T-helper 1 cell treated with Interleukin-12 subunit alpha and Interleukin-12 subunit beta and Interleukin-4 antibody, amounts not matched to agents 30 ng/mL and 1 ng/mL, for 36 hours (primary cell): ENCODE measurements around the gene PDE7B. TPM values are rescaled to one million over a fixed set of nuclear protein-coding genes. Genes with fewer than 3 reads are reported as not detected.
"Not testable (repeated sequence)": the region's sequence is repeated elsewhere in the genome, so short reads cannot be mapped to it uniquely, and the experiment has no call there.

Experiments
- intact Hi-C: fragments of 100-400 bp; cut with micrococcal nuclease; formaldehyde crosslinking; loops from one replicate; pipeline ENCODE4 v1.15.1; 2024
- total RNA-seq: library from RNA; stranded (reverse); gene quantifications from 2 replicates; pipeline ENCODE4 v1.2.3, GENCODE V29; 2022

Gene PDE7B
- total RNA-seq, 1 donor from 2014 or later = 7.1 TPM

GRCh38 chr6:136102991-136103688, 251.6 kb downstream of the PDE7B start:
- intact Hi-C loops = no loop called here

GRCh38 chr6:136103763-136104311, 252.3 kb downstream of the PDE7B start:
- intact Hi-C loops = no loop called here

- intact Hi-C loops = no loop called here
Observed at GRCh38 chr6:136104556-136104955, 253.1 kb downstream of the PDE7B start.

- intact Hi-C loops = not testable (repeated sequence)
Observed at GRCh38 chr6:136105797-136106196, 254.3 kb downstream of the PDE7B start.

- intact Hi-C loops = no loop called here
Observed at GRCh38 chr6:136108361-136108945, 257.0 kb downstream of the PDE7B start.

GRCh38 chr6:136111831-136112230, 260.3 kb downstream of the PDE7B start:
- intact Hi-C loops = no loop called here

- intact Hi-C loops = no loop called here
Observed at GRCh38 chr6:136112262-136112661, 260.8 kb downstream of the PDE7B start.

GRCh38 chr6:136113736-136114173, 262.3 kb downstream of the PDE7B start:
- intact Hi-C loops = no loop called here

- intact Hi-C loops = no loop called here
Observed at GRCh38 chr6:136114661-136115060, 263.2 kb downstream of the PDE7B start.

- intact Hi-C loops = no loop called here
Observed at GRCh38 chr6:136115941-136116340, 264.4 kb downstream of the PDE7B start.

- intact Hi-C loops = no loop called here
Observed at GRCh38 chr6:136117081-136117480, 265.6 kb downstream of the PDE7B start.

GRCh38 chr6:136118787-136119186, 267.3 kb downstream of the PDE7B start:
- intact Hi-C loops = no loop called here

GRCh38 chr6:136123468-136123867, 272.0 kb downstream of the PDE7B start:
- intact Hi-C loops = no loop called here

GRCh38 chr6:136125585-136125984, 274.1 kb downstream of the PDE7B start:
- intact Hi-C loops = no loop called here

- intact Hi-C loops = no loop called here
Observed at GRCh38 chr6:136127873-136128272, 276.4 kb downstream of the PDE7B start.

- intact Hi-C loops = no loop called here
Observed at GRCh38 chr6:136129365-136129764, 277.9 kb downstream of the PDE7B start.

GRCh38 chr6:136134268-136134667, 282.8 kb downstream of the PDE7B start:
- intact Hi-C loops = no loop called here

- intact Hi-C loops = no loop called here
Observed at GRCh38 chr6:136134751-136135150, 283.2 kb downstream of the PDE7B start.

- intact Hi-C loops = no loop called here
Observed at GRCh38 chr6:136136274-136136673, 284.8 kb downstream of the PDE7B start.

- intact Hi-C loops = no loop called here
Observed at GRCh38 chr6:136137008-136137692, 285.6 kb downstream of the PDE7B start.

- intact Hi-C loops = no loop called here
Observed at GRCh38 chr6:136137739-136138402, 286.4 kb downstream of the PDE7B start.

- intact Hi-C loops = not testable (repeated sequence)
Observed at GRCh38 chr6:136139111-136139510, 287.6 kb downstream of the PDE7B start.
